ENCODE data around the gene PLEKHA3.
A peak's percentile ranks its signal among the peaks of the same experiment; 100 is the strongest.
"Not testable (repeated sequence)": the region's sequence is repeated elsewhere in the genome, so short reads cannot be mapped to it uniquely, and the experiment has no call there.

The PLEKHA3 gene

DNA sequence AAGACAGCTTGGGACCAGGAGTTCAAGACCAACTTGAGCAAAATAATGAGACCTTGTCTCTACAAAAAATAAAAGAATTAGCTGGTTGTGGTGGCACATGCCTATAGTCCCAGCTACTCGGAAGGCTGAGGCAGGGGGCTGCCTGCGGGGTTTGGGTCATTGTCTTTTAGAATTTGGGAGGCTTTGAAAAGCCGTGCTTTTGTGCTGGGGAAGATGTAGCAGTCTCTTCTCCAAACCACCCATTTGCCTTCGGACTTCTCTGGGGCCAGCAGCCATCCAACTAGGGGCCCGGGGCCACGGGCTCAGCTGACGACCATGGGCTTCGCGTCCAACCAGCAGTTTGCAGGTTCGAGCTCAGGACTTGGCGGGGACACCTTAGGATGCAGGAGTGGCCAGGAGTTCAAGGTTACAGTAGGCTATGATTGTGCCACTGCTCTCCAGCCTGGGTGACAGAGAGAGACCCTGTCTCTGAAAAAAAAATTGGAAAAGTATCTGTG, 22.8 kb upstream of the PLEKHA3 start:
- no peak overlapping the region for H3K27ac ChIP-seq (ENCODE audit: low read length)
- H3K4me3 ChIP-seq (ENCODE audit: low read length) = no peak overlapping the region
- H3K9ac ChIP-seq (ENCODE audit: low read depth, low read length) = no peak overlapping the region
- no peaks in the 10 kb centered on the region for H3K9me3 ChIP-seq (ENCODE audit: insufficient read depth, low read depth, low read length)
- no peaks in the 10 kb centered on the region for H3K27me3 ChIP-seq (ENCODE audit: insufficient read depth, low read length)
- no peaks in the 10 kb centered on the region for H3K36me3 ChIP-seq (ENCODE audit: insufficient read depth, low read depth, low read length)
- H3K4me1 ChIP-seq (ENCODE audit: insufficient read depth, low read length) = no peaks in the 10 kb centered on the region

DNA sequence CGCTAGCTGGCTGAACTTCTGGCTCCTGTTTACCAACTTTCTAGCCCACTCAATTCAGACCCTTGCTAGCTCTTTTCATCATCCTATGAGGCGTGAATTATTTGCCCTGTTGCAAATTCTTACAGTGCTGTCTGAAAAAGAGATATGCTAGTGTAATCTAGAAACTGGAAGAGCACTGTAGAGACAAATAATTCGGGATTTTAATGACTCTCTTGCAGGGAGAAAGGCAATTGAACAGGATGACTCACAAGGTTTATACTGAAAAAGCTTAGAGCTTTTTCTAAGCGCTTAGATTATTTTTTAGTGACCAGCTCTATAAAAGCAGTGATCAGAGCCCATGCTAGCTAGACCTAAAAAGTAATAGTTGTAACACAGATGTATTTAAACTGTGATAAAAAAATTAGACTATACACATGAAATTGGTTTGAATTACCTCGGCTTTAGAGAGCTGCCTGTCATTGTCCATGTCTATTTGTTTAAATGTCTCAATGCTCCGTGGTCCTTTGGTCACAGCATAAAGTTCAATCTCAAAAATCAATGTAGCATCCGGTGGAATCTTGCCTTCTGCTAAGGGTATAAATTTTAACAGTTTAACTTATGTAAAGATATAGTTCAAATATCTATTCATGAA, 10.9 kb upstream of the PLEKHA3 start:
- Histone ChIP-seq H3K36me3 (ENCODE audit: insufficient read depth, low read depth, low read length) (no peaks in the 10 kb centered on the region), H3K4me3 (ENCODE audit: low read length) (no peak overlapping the region), H3K27ac (ENCODE audit: low read length) (no peak overlapping the region), H3K9ac (ENCODE audit: low read depth, low read length) (no peak overlapping the region), H3K9me3 (ENCODE audit: insufficient read depth, low read depth, low read length) (no peaks in the 10 kb centered on the region), H3K27me3 (ENCODE audit: insufficient read depth, low read length) (no peaks in the 10 kb centered on the region), H3K4me1 (ENCODE audit: insufficient read depth, low read length) (no peaks in the 10 kb centered on the region)

DNA sequence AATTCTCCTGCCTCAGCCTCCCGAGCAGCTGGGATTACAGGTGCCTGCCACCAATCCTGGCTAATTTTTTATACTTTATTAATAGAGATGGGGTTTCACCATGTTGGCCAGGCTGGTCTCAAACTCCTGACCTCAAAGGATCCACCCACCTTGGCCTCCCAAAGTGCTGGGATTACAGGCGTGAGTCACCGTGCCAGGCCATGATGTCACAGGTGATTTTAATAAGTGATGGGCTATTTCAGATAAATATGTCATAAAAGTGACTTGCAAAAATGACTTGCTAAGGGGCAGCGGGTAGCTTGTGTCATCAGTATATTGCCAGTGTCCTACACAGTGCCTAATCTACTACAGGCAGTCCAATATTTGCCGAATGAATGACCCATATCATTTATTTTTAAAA, 8.9 kb upstream of the PLEKHA3 start:
- not testable (repeated sequence) for H3K27ac ChIP-seq (ENCODE audit: low read length); H3K9me3 ChIP-seq (ENCODE audit: insufficient read depth, low read depth, low read length); H3K4me1 ChIP-seq (ENCODE audit: insufficient read depth, low read length); H3K27me3 ChIP-seq (ENCODE audit: insufficient read depth, low read length); H3K36me3 ChIP-seq (ENCODE audit: insufficient read depth, low read depth, low read length); H3K9ac ChIP-seq (ENCODE audit: low read depth, low read length); H3K4me3 ChIP-seq (ENCODE audit: low read length)

DNA sequence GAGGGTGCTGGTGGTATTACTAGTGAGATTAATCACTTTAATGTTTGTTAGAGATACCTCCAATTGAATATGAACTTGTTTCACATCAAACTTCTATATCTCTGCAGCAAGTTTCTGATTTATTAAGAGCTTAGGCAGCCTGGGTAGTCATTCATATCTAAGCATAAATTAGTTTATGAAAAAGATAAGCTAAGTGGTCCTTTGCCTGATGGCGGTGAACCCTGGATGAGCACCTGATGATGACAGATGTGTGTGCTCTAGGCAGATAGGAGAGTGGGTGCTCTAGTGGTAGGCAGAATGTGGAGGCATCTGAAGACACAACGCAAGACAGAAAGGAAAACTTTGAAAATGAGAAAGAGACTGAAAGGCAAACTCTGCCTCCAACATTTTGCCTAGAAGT, 6.9 kb upstream of the PLEKHA3 start:
- no peaks in the 10 kb centered on the region for H3K9me3 ChIP-seq (ENCODE audit: insufficient read depth, low read depth, low read length)
- no peak overlapping the region for H3K27ac ChIP-seq (ENCODE audit: low read length)
- no peak overlapping the region for H3K9ac ChIP-seq (ENCODE audit: low read depth, low read length)
- no peak overlapping the region for H3K4me3 ChIP-seq (ENCODE audit: low read length)
- H3K4me1 ChIP-seq (ENCODE audit: insufficient read depth, low read length) = no peaks in the 10 kb centered on the region
- no peaks in the 10 kb centered on the region for H3K36me3 ChIP-seq (ENCODE audit: insufficient read depth, low read depth, low read length)
- H3K27me3 ChIP-seq (ENCODE audit: insufficient read depth, low read length) = no peaks in the 10 kb centered on the region

DNA sequence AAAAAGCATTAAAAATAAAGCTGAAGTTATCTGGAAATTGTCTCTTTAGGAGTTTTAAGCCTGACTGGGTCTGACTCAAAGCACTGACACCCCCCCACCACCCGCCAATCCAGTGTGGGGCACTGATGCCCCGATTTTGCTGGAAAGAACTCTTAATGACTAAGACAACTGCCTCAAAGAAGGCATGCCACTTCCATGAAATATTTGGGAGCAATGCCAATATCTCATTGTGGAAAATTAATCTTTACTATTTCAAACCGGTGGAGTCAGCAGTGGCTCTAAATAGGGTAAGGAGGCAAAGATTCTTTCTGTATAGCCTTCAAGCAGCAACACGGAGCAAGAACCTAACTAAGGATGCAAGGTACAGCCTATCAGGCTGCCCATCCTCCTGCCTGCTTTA, 6.3 kb upstream of the PLEKHA3 start:
- H3K36me3 ChIP-seq (ENCODE audit: insufficient read depth, low read depth, low read length) = no peaks in the 10 kb centered on the region
- no peak overlapping the region for H3K4me3 ChIP-seq (ENCODE audit: low read length)
- no peaks in the 10 kb centered on the region; the same call in 1 of the 2 replicates for H3K27me3 ChIP-seq (ENCODE audit: insufficient read depth, low read length)
- H3K27ac ChIP-seq (ENCODE audit: low read length) = no peak overlapping the region
- no peak overlapping the region for H3K9ac ChIP-seq (ENCODE audit: low read depth, low read length)
- no peaks in the 10 kb centered on the region for H3K9me3 ChIP-seq (ENCODE audit: insufficient read depth, low read depth, low read length)
- no peaks in the 10 kb centered on the region for H3K4me1 ChIP-seq (ENCODE audit: insufficient read depth, low read length)

DNA sequence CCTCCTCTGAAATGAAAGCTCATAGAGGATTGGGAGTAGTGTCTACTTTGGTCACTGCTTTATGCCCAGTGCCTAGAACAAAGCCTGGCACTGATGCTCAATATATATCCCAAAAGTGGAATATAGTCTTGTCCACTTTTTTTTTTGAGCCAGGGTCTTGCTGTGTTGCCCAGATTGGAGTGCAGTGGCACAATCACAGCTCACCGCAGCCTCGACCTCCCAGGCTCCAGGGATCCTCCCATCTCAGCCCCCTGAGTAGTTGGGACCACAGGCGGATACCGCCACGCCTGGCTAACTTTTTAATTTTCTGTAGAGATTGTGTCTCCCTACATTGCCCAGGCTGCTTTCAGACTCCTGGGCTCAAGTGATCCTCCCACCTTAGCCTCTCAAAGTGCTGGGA, 5.7 kb upstream of the PLEKHA3 start:
- H3K27me3 ChIP-seq (ENCODE audit: insufficient read depth, low read length) = peaks cover 6% of the 10 kb centered on the region; the same call in 1 of the 2 replicates
- H3K4me1 ChIP-seq (ENCODE audit: insufficient read depth, low read length) = peaks cover 5% of the 10 kb centered on the region

DNA sequence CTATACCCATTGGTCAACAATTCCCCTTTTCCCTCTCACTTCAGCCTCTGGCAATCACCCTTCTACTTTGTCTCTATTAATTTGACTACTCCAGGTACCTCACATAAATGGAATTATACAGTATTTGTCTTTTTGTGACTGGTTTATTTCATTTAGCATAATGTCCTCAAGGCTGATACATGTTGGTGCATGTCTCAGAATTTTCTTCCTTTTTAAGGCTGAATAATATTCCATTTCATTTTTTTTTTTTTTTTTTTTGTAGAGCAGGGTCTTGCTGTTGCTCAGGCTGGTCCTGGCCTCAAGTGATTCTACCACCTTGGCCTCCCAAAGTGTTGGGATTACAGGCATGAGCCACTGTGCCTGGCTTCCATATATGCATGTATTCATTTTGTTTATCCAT, 3.8 kb upstream of the PLEKHA3 start:
- Histone ChIP-seq H3K27me3 (ENCODE audit: insufficient read depth, low read length) (peaks cover 8% of the 10 kb centered on the region; the same call in 1 of the 2 replicates), H3K9me3 (ENCODE audit: insufficient read depth, low read depth, low read length) (no peaks in the 10 kb centered on the region), H3K27ac (ENCODE audit: low read length) (no peak overlapping the region), H3K36me3 (ENCODE audit: insufficient read depth, low read depth, low read length) (no peaks in the 10 kb centered on the region), H3K4me1 (ENCODE audit: insufficient read depth, low read length) (peaks cover 10% of the 10 kb centered on the region), H3K4me3 (ENCODE audit: low read length) (no peak overlapping the region), H3K9ac (ENCODE audit: low read depth, low read length) (no peak overlapping the region)

More for the DNA sequence above, 5.7 kb upstream of the PLEKHA3 start:
- Histone ChIP-seq H3K36me3 (ENCODE audit: insufficient read depth, low read depth, low read length) (no peaks in the 10 kb centered on the region), H3K9me3 (ENCODE audit: insufficient read depth, low read depth, low read length) (no peaks in the 10 kb centered on the region), H3K9ac (ENCODE audit: low read depth, low read length) (no peak overlapping the region), H3K27ac (ENCODE audit: low read length) (no peak overlapping the region), H3K4me3 (ENCODE audit: low read length) (no peak overlapping the region)

DNA sequence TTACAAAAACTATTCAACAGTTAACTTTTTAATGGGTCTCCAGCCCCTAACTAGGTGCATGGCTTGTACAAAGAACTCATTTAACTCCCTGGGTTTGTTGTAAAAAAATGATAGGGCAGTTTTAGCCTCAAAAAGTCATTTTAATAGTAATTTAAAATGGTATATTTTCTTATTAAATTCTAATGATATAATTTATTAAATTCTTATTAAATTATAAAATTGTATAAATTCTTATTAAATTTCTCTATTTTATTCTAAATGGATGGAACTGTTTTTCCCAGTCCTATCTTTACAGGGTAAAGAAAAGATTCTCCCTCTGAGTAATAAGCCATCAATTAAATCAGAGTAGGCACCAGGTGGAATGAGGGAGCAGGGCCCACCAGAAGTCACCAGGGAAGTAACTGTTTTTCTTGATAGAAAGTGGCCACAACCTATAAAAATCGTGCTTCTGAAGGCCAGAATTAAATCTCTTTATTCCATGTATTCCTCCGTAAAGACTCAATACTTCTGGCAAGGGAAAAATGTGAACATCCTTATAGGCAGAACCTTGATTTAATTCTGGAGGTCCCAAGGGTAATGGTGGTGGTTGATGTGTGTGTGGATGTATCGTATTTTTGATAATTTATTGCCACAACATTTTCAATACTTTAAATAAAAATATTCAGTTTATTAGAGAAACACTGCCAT, 2.7 kb upstream of the PLEKHA3 start:
- peak overlapping the region; percentile 87; the same call in 1 of the 2 replicates for H3K9ac ChIP-seq (ENCODE audit: low read depth, low read length)
- H3K27me3 ChIP-seq (ENCODE audit: insufficient read depth, low read length) = peaks cover 8% of the 10 kb centered on the region; the same call in 1 of the 2 replicates
- H3K4me3 ChIP-seq (ENCODE audit: low read length) = peak overlapping the region; percentile 99
- H3K9me3 ChIP-seq (ENCODE audit: insufficient read depth, low read depth, low read length) = no peaks in the 10 kb centered on the region
- no peaks in the 10 kb centered on the region for H3K36me3 ChIP-seq (ENCODE audit: insufficient read depth, low read depth, low read length)
- peaks cover 21% of the 10 kb centered on the region for H3K4me1 ChIP-seq (ENCODE audit: insufficient read depth, low read length)
- H3K27ac ChIP-seq (ENCODE audit: low read length) = no peak overlapping the region

DNA sequence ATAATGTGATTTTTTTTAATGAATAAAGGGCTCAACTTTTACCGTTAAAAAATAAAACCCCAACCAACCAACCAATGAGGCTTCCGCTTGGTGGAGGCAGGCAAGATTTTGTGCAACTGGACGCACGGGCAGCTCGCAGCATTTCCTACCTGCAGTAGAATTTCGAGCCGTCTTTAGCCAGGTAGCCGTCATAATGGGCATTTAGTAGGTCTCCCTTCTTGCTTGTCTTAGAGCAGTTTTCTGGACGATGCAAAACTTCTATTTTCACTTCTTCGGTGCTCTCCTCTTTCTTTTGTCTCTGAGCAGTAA, 2.2 kb upstream of the PLEKHA3 start:
- peak overlapping the region; percentile 99 for H3K4me3 ChIP-seq (ENCODE audit: low read length)
- H3K9me3 ChIP-seq (ENCODE audit: insufficient read depth, low read depth, low read length) = no peaks in the 10 kb centered on the region
- no peaks in the 10 kb centered on the region for H3K36me3 ChIP-seq (ENCODE audit: insufficient read depth, low read depth, low read length)
- H3K9ac ChIP-seq (ENCODE audit: low read depth, low read length) = peak overlapping the region; percentile 87
- H3K27me3 ChIP-seq (ENCODE audit: insufficient read depth, low read length) = peaks cover 8% of the 10 kb centered on the region; the same call in 1 of the 2 replicates
- no peak overlapping the region for H3K27ac ChIP-seq (ENCODE audit: low read length)
- peaks cover 23% of the 10 kb centered on the region for H3K4me1 ChIP-seq (ENCODE audit: insufficient read depth, low read length)

DNA sequence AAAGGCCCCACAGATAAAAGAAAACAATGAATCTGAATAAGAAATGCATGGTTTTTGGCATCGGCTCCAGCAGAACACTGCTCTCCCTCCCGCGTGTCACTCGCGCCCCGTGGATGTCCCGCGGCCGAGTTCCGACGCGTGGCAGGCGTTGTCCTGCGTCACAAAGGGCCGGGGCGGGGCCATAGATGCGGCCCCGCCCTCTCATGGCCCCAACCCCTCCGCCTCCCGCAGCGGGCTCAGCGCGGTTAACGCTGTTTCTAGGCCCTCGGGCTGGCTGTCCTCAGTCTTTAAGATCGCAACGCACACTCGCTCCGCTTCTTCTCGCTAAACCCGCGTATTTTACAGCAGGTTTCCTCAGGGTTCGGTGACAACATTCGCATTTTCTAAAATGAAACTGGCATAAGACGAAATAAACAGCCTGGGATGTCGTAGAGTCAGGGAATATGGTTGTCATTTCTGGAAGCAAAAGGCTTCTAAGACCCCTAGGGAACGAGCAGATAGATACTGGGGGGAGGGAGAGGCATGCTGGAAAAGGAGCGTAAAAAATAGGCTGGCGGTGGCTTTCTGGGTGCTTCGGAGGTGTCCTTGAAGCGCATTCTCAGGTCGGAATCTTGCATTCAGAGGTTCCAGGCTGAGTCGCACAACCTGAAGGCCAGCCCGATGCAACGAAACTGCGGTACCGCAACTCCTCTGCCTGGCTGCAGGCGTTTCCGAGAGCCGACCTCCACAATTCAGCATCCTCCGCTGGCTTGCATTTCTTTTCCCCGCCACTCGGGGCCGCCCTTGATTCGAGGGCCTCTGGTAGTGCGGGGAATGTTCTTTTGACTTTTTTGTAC, 1.6 kb upstream of the PLEKHA3 start, which contains the start of gene FKBP7:
Gene FKBP7 (minus strand): TSS at position 162 of the 836 bp plus-strand sequence. CDS start 101 bp downstream, at position 61.
- Histone ChIP-seq H3K4me3 (ENCODE audit: low read length) (peak within 1 kb of the TSS; percentile 99), H3K27ac (ENCODE audit: low read length) (peak within 1 kb of the TSS; percentile 63), H3K9ac (ENCODE audit: low read depth, low read length) (peak within 1 kb of the TSS; percentile 87), H3K9me3 (ENCODE audit: insufficient read depth, low read depth, low read length) (no peaks in the 10 kb centered on the region), H3K36me3 (ENCODE audit: insufficient read depth, low read depth, low read length) (no peaks in the 10 kb centered on the region), H3K4me1 (ENCODE audit: insufficient read depth, low read length) (peaks cover 23% of the 10 kb centered on the region), H3K27me3 (ENCODE audit: insufficient read depth, low read length) (peaks cover 8% of the 10 kb centered on the region; the same call in 1 of the 2 replicates)

DNA sequence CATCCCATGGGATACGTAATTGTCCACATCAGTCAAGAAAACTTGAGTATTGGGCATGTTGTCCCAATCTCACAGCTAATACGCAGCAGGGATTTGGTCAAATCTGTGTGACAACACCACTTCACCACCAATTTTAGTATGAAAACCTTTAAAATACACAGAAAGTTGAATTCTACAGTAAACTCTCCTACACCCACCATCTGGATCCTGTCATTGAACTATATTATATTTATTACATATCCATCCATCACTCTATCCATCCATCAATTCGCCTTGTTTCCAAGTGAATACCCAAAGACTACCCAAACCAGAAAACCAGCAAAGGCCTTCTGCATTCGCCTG, 1.0 kb upstream of the PLEKHA3 start:
- Histone ChIP-seq H3K27ac (ENCODE audit: low read length) (no peak overlapping the region), H3K9ac (ENCODE audit: low read depth, low read length) (no peak overlapping the region), H3K36me3 (ENCODE audit: insufficient read depth, low read depth, low read length) (no peaks in the 10 kb centered on the region), H3K4me1 (ENCODE audit: insufficient read depth, low read length) (peaks cover 23% of the 10 kb centered on the region), H3K4me3 (ENCODE audit: low read length) (peak overlapping the region; percentile 99; the same call in 1 of the 2 replicates), H3K9me3 (ENCODE audit: insufficient read depth, low read depth, low read length) (no peaks in the 10 kb centered on the region), H3K27me3 (ENCODE audit: insufficient read depth, low read length) (peaks cover 8% of the 10 kb centered on the region; the same call in 1 of the 2 replicates)
